ENCODE data around the gene UBR4.

The UBR4 gene

GRCh38 chr1:19140465-19140864, 69.6 kb downstream of the UBR4 start:
- no peak for DNase-seq

GRCh38 chr1:19139711-19140110, 70.4 kb downstream of the UBR4 start:
- DNase-seq: peak in 23 of 56 donors; percentile 3 to 60 (median 18)

- no peak for DNase-seq
Observed at GRCh38 chr1:19138958-19139581, 71.0 kb downstream of the UBR4 start.

GRCh38 chr1:19138331-19138730, 71.7 kb downstream of the UBR4 start:
- no peak for DNase-seq

- DNase-seq: no peak
Observed at GRCh38 chr1:19137158-19137557, 72.9 kb downstream of the UBR4 start.

- DNase-seq: no peak
Observed at GRCh38 chr1:19133360-19133759, 76.7 kb downstream of the UBR4 start.

- no peak for DNase-seq
Observed at GRCh38 chr1:19130468-19130867, 79.6 kb downstream of the UBR4 start.

- DNase-seq: no peak
Observed at GRCh38 chr1:19128968-19129514, 81.0 kb downstream of the UBR4 start.

GRCh38 chr1:19124273-19124672, 85.8 kb downstream of the UBR4 start:
- no peak for DNase-seq

GRCh38 chr1:19123837-19124236, 86.2 kb downstream of the UBR4 start:
- DNase-seq: peak in 15 of 56 donors; percentile 5 to 37 (median 12)

GRCh38 chr1:19122668-19123067, 87.4 kb downstream of the UBR4 start:
- DNase-seq: no peak

GRCh38 chr1:19121192-19121591, 88.9 kb downstream of the UBR4 start:
- no peak for DNase-seq

- DNase-seq: no peak
Observed at GRCh38 chr1:19120070-19120469, 90.0 kb downstream of the UBR4 start.

GRCh38 chr1:19115082-19115808, 94.8 kb downstream of the UBR4 start:
- no peak for DNase-seq

GRCh38 chr1:19113697-19114092, 96.4 kb downstream of the UBR4 start:
- peak in 9 of 56 donors; percentile 1 to 38 (median 4) for DNase-seq

GRCh38 chr1:19112891-19113696, 97.0 kb downstream of the UBR4 start:
- DNase-seq: no peak

- DNase-seq: no peak
Observed at GRCh38 chr1:19110257-19110927, 99.7 kb downstream of the UBR4 start.

GRCh38 chr1:19109545-19109944, 100.5 kb downstream of the UBR4 start:
- no peak for DNase-seq

GRCh38 chr1:19101244-19101643, 108.8 kb downstream of the UBR4 start:
- DNase-seq: no peak

- no peak for DNase-seq
Observed at GRCh38 chr1:19100028-19100427, 110.0 kb downstream of the UBR4 start.

GRCh38 chr1:19096990-19097389, 113.1 kb downstream of the UBR4 start:
- DNase-seq: no peak

All from nucleus accumbens (tissue), 56 donors.